OCI-LY1 (cell line): ENCODE measurements around the gene CDH23.

Experiments
- H2AFZ ChIP-seq: fragments of 200-600 bp; sonication (generic), shearing (Covaris generic); 2 replicates; pipeline ENCODE4 v1.6.0; 2014; ENCODE audit warnings: antibody characterized with exemption, mild to moderate bottlenecking, low read length
- H3F3A ChIP-seq: fragments of 200-600 bp; sonication (generic), shearing (Covaris generic); 2 replicates; pipeline ENCODE4 v1.6.0; 2014; ENCODE audit warnings: mild to moderate bottlenecking, antibody characterized with exemption, low read length, moderate library complexity; ENCODE audit not compliant: insufficient read depth
- H3K27ac ChIP-seq: fragments of 200-600 bp; sonication (generic); 2 replicates; pipeline ENCODE4 v1.5.1; 2014; ENCODE audit warnings: low read length, mixed run types, mild to moderate bottlenecking, low read depth; ENCODE audit not compliant: poor library complexity, severe bottlenecking
- H3K27me3 ChIP-seq: fragments of 200-600 bp; sonication (generic); 2 replicates; pipeline ENCODE4 v1.6.0; 2014; ENCODE audit warnings: antibody characterized with exemption, mild to moderate bottlenecking, low read length, moderate library complexity; ENCODE audit not compliant: insufficient read depth
- H3K36me3 ChIP-seq: fragments of 200-600 bp; sonication (generic); 2 replicates; pipeline ENCODE4 v1.6.1; 2014; ENCODE audit warnings: mild to moderate bottlenecking, antibody characterized with exemption, low read length, moderate library complexity, mixed read lengths; ENCODE audit not compliant: insufficient read depth
- H3K4me1 ChIP-seq: fragments of 200-600 bp; sonication (generic); 2 replicates; pipeline ENCODE4 v1.5.1; 2014; ENCODE audit warnings: mild to moderate bottlenecking, low read length, moderate library complexity; ENCODE audit not compliant: insufficient read depth, severe bottlenecking
- H3K4me2 ChIP-seq: fragments of 200-600 bp; sonication (generic), shearing (Covaris generic); 2 replicates; pipeline ENCODE4 v1.6.1; 2014; ENCODE audit warnings: low read length
- H3K4me3 ChIP-seq: fragments of 200-600 bp; sonication (generic); 2 replicates; pipeline ENCODE4 v1.5.1; 2014; ENCODE audit warnings: low read length, low read depth, mild to moderate bottlenecking, mixed read lengths; ENCODE audit not compliant: poor library complexity, severe bottlenecking
- H3K79me2 ChIP-seq: fragments of 200-600 bp; shearing (Covaris generic); 2 replicates; pipeline ENCODE4 v1.6.1; 2016; ENCODE audit warnings: mixed run types, low read length, mixed read lengths; ENCODE audit not compliant: insufficient read depth
- H3K9ac ChIP-seq: fragments of 200-600 bp; sonication (generic), shearing (Covaris generic); 2 replicates; pipeline ENCODE4 v1.6.1; 2014; ENCODE audit warnings: mild to moderate bottlenecking, low read length, mixed read lengths
- H3K9me2 ChIP-seq: fragments of 200-600 bp; sonication (generic), shearing (Covaris generic); 2 replicates; pipeline ENCODE4 v1.6.1; 2014; ENCODE audit warnings: low read depth, mild to moderate bottlenecking, low read length, mixed read lengths
- H3K9me3 ChIP-seq: fragments of 200-600 bp; shearing (Covaris generic); 2 replicates; pipeline ENCODE4 v1.6.1; 2014; ENCODE audit warnings: low read length, mixed read lengths
- H4K20me1 ChIP-seq: fragments of 200-600 bp; sonication (generic), shearing (Covaris generic); 2 replicates; pipeline ENCODE4 v1.6.0; 2016; ENCODE audit warnings: mild to moderate bottlenecking, low read length; ENCODE audit not compliant: insufficient read depth
- CTCF ChIP-seq: fragments of 200-600 bp; sonication (generic), shearing (Covaris generic); IDR thresholded peaks from 2 replicates; pipeline ENCODE4 v1.5.1; 2017; ENCODE audit warnings: mild to moderate bottlenecking, antibody characterized with exemption, low read length, moderate library complexity, mixed read lengths
- EZH2 ChIP-seq: fragments of 200-600 bp; sonication (generic), shearing (Covaris generic); IDR thresholded peaks from 2 replicates; pipeline ENCODE4 v1.8.0; 2017; ENCODE audit warnings: borderline replicate concordance, mixed run types, mild to moderate bottlenecking, antibody characterized with exemption, low read length, moderate library complexity, mixed read lengths

CDH23 gene

GRCh38 chr10:71782917-71783490, 386.3 kb downstream of the CDH23 start:
- no peaks in the 10 kb centered on the region for H3K9me3 ChIP-seq
- no peak overlapping the region for H3K27ac ChIP-seq
- no peaks in the 10 kb centered on the region for H3K4me1 ChIP-seq
- no peaks in the 10 kb centered on the region for H4K20me1 ChIP-seq
- TF ChIP-seq EZH2, result no peak
- no peak for TF ChIP-seq CTCF
- no peaks in the 10 kb centered on the region for H3K9me2 ChIP-seq
- no peaks in the 10 kb centered on the region for H3F3A ChIP-seq
- H3K9ac ChIP-seq, result no peak overlapping the region
- H3K4me3 ChIP-seq, result no peak overlapping the region
- no peaks in the 10 kb centered on the region for H3K36me3 ChIP-seq
- H3K79me2 ChIP-seq, result no peaks in the 10 kb centered on the region
- no peak overlapping the region for H2AFZ ChIP-seq
- no peak overlapping the region for H3K4me2 ChIP-seq
- H3K27me3 ChIP-seq, result no peaks in the 10 kb centered on the region; the same call in none of the 2 replicates

DNA sequence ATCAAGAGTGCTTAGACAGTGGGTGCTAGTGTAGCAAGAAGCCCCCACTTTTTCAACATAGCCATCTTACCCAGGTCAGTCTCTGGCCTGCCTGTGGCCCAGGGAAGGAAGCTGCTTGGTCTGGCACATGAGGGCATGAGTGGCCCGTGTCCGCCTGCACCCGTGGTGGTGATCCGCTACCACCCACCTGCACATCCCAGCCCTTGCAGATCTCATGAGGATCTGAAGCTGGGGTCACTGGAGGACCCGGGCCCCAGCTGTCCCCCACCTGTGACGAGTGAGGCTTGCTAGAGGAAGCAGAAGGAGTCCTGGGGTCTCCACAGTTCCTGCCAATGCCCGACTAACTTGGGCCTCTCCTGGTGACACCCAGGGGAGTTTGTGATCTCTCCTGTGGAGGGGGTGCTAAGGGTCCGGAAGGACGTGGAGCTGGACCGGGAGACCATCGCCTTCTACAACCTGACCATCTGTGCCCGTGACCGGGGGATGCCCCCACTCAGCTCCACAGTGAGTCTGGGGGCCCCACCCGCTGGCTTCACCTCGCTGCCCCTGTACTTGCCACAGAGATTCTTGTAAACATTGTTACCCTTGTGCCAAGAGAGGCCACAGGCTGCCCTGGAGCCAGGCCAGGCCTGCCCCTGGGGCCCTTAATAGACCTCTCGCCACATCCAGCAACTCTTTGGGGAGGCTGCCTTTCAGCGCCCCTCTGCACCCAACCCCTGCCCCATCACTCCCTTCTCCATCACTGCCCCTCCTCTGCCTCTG, 387.4 kb downstream of the CDH23 start:
- TF ChIP-seq EZH2 (no peak), CTCF (no peak)
- H3K9me2 ChIP-seq, result no peaks in the 10 kb centered on the region
- H3K9me3 ChIP-seq, result no peaks in the 10 kb centered on the region
- H3K9ac ChIP-seq, result no peak overlapping the region
- no peaks in the 10 kb centered on the region for H3F3A ChIP-seq
- no peaks in the 10 kb centered on the region for H3K79me2 ChIP-seq
- H4K20me1 ChIP-seq, result no peaks in the 10 kb centered on the region
- no peaks in the 10 kb centered on the region for H3K4me1 ChIP-seq
- H3K36me3 ChIP-seq, result no peaks in the 10 kb centered on the region
- peaks cover 5% of the 10 kb centered on the region for H3K27me3 ChIP-seq
- no peak overlapping the region for H3K4me2 ChIP-seq
- no peak overlapping the region for H3K4me3 ChIP-seq
- no peak overlapping the region for H3K27ac ChIP-seq
- no peak overlapping the region for H2AFZ ChIP-seq

DNA sequence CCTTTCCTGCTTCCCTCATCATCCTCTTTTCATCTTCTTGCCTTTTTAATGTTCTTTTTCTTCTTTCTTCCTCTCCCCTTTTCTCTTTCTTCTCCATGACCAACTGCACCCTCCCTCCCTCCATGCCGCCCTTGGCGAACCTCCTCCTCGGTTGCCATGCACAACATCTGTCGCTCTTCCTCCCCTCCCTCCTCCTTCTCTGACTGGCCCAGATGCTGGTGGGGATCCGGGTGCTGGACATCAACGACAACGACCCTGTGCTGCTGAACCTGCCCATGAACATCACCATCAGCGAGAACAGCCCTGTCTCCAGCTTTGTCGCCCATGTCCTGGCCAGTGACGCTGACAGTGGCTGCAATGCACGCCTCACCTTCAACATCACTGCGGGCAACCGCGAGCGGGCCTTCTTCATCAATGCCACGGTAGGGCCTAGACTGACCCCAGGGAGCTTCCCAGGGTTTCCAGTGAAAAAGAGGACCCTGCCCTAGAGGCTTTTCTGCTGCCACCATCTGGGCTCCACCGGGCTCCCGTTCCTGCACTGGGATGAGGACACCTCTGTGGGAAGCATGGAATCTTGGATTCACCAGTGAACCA, 388.1 kb downstream of the CDH23 start:
- H3K79me2 ChIP-seq, result no peaks in the 10 kb centered on the region
- no peak overlapping the region for H3K9ac ChIP-seq
- H3K4me1 ChIP-seq, result no peaks in the 10 kb centered on the region
- no peaks in the 10 kb centered on the region for H4K20me1 ChIP-seq
- no peak overlapping the region for H3K27ac ChIP-seq
- H3K27me3 ChIP-seq, result peaks cover 6% of the 10 kb centered on the region
- H2AFZ ChIP-seq, result no peak overlapping the region
- no peaks in the 10 kb centered on the region for H3F3A ChIP-seq
- no peak overlapping the region for H3K4me2 ChIP-seq
- no peak overlapping the region for H3K4me3 ChIP-seq
- no peaks in the 10 kb centered on the region for H3K36me3 ChIP-seq
- no peaks in the 10 kb centered on the region for H3K9me2 ChIP-seq
- TF ChIP-seq CTCF (no peak), EZH2 (no peak)
- H3K9me3 ChIP-seq, result no peaks in the 10 kb centered on the region
